Mononuclear cell (primary cell): ENCODE data around the gene CAPN9. TPM values are rescaled to one million over a fixed set of nuclear protein-coding genes. Genes with fewer than 3 reads are reported as not detected.
"Not testable (repeated sequence)": the region's sequence is repeated elsewhere in the genome, so short reads cannot be mapped to it uniquely, and the experiment has no call there.

Experiments used
- H3K27me3 ChIP-seq: 2 replicates; pipeline ENCODE4 v1.6.0; 2011; ENCODE audit warnings: low read length, control low read depth; ENCODE audit not compliant: insufficient read depth
- H3K4me1 ChIP-seq: 2 replicates; pipeline ENCODE4 v1.5.1; 2011; ENCODE audit warnings: mild to moderate bottlenecking, low read length, control low read depth; ENCODE audit not compliant: insufficient read depth
- H3K4me3 ChIP-seq: 2 replicates; pipeline ENCODE4 v1.5.1; 2011; ENCODE audit warnings: mild to moderate bottlenecking, low read length, moderate library complexity
- H3K9me3 ChIP-seq: 2 replicates; pipeline ENCODE4 v1.5.1; 2011; ENCODE audit warnings: low read depth, mild to moderate bottlenecking, control low read depth, low read length
- total RNA-seq: library from RNA; depleted of rRNA; stranded (reverse); fragments of >200 nt; gene quantifications from one replicate; pipeline ENCODE4 v1.2.3, GENCODE V29; 2012

Gene CAPN9, protein sequence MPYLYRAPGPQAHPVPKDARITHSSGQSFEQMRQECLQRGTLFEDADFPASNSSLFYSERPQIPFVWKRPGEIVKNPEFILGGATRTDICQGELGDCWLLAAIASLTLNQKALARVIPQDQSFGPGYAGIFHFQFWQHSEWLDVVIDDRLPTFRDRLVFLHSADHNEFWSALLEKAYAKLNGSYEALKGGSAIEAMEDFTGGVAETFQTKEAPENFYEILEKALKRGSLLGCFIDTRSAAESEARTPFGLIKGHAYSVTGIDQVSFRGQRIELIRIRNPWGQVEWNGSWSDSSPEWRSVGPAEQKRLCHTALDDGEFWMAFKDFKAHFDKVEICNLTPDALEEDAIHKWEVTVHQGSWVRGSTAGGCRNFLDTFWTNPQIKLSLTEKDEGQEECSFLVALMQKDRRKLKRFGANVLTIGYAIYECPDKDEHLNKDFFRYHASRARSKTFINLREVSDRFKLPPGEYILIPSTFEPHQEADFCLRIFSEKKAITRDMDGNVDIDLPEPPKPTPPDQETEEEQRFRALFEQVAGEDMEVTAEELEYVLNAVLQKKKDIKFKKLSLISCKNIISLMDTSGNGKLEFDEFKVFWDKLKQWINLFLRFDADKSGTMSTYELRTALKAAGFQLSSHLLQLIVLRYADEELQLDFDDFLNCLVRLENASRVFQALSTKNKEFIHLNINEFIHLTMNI
- not detected for total RNA-seq

DNA sequence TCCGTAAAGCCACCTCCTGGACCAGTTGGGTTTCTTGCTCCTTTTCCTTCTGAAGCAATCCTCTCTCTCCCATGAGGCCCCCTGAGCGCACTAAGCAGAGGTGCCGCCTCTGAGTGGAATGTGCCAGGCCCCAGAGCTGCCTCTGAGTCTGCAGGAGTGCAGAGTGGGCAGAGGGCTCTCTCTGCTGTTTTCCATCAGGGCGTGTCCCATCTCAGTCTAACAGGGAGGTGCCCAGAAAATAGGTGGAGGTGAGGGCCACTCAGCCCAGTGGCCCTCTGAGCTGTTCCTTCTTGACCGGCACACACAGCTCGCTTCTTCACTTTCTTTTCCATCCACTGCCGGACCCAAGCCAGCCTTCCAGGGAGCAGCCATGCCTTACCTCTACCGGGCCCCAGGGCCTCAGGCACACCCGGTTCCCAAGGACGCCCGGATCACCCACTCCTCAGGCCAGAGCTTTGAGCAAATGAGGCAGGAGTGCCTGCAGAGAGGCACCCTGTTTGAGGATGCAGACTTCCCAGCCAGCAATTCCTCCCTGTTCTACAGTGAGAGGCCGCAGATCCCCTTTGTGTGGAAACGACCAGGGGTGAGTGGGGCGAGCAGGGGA is at the start of gene CAPN9:
Gene CAPN9, plus strand, starts transcription at position 262 of the 604 bp plus-strand sequence. Its CDS starts 109 bp downstream, at position 371.
- no peaks in the 10 kb centered on the region for H3K9me3 ChIP-seq
- no peak within 1 kb of the TSS for H3K4me3 ChIP-seq
- H3K4me1 ChIP-seq, result no peaks in the 10 kb centered on the region
- H3K27me3 ChIP-seq, result no peaks in the 10 kb centered on the region

GRCh38 chr1:230698130-230698529 is 49.1 kb upstream of the CAPN9 start:
- Histone ChIP-seq H3K27me3 (no peaks in the 10 kb centered on the region), H3K4me3 (no peak overlapping the region), H3K4me1 (no peaks in the 10 kb centered on the region), H3K9me3 (no peaks in the 10 kb centered on the region)

DNA sequence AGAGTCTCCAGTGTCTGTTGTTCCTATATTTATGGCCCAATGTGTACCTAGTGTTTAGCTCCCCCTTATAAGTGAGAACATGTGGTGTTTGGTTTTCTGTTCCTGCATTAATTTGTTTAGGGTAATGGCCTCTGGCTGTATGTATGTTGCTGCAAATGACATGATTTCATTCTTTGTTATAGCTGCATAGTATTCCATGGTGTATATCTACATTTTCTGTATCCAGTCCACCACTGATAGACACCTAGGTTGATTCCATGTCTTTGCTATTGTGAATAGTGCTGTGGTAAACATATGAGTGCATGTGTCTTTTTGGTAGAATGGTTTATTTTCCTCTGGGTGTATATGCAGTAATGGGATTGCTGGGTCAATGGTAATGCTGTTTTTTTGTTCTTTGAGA is 48.2 kb upstream of the CAPN9 start:
- H3K9me3 ChIP-seq, H3K4me3 ChIP-seq, H3K4me1 ChIP-seq, H3K27me3 ChIP-seq: not testable (repeated sequence)

DNA sequence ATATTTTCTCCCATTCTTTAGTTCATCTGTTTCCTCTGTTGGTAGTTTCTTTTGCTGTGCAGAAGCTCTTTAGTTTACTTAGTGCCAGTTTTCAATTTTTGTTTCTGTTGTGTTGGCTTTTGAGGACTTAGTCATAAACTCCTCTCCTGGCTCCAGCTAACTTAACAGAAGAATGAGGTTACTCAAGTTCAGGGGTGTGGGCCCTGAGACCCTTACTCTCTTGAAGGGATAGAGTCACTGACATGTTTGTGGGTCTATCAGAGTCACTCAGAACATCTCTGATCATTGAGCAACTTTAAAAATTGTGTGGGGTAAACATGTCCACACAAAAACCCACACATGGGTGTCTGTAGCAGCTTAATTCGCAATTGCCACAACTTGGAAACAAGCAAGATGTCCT is 47.5 kb upstream of the CAPN9 start:
- no peaks in the 10 kb centered on the region for H3K9me3 ChIP-seq
- H3K4me3 ChIP-seq, result no peak overlapping the region

GRCh38 chr1:230700132-230700531 is 47.1 kb upstream of the CAPN9 start:
- H3K4me3 ChIP-seq, result no peak overlapping the region
- H3K27me3 ChIP-seq, result no peaks in the 10 kb centered on the region
- no peaks in the 10 kb centered on the region for H3K9me3 ChIP-seq
- no peaks in the 10 kb centered on the region for H3K4me1 ChIP-seq

More for the DNA sequence above, 47.5 kb upstream of the CAPN9 start:
- H3K4me1 ChIP-seq, result no peaks in the 10 kb centered on the region
- H3K27me3 ChIP-seq, result no peaks in the 10 kb centered on the region

GRCh38 chr1:230701434-230701833 is 45.8 kb upstream of the CAPN9 start:
- no peaks in the 10 kb centered on the region for H3K9me3 ChIP-seq

GRCh38 chr1:230701895-230702768 is 45.1 kb upstream of the CAPN9 start:
- Histone ChIP-seq H3K4me1 (no peaks in the 10 kb centered on the region), H3K27me3 (no peaks in the 10 kb centered on the region), H3K4me3 (no peak overlapping the region), H3K9me3 (no peaks in the 10 kb centered on the region)

More at GRCh38 chr1:230701434-230701833, 45.8 kb upstream of the CAPN9 start:
- no peaks in the 10 kb centered on the region for H3K27me3 ChIP-seq
- no peak overlapping the region for H3K4me3 ChIP-seq
- H3K4me1 ChIP-seq, result no peaks in the 10 kb centered on the region

- no peak overlapping the region for H3K4me3 ChIP-seq
- H3K27me3 ChIP-seq, result no peaks in the 10 kb centered on the region
- no peaks in the 10 kb centered on the region for H3K4me1 ChIP-seq
- H3K9me3 ChIP-seq, result no peaks in the 10 kb centered on the region
Observed at GRCh38 chr1:230702934-230703678, 44.1 kb upstream of the CAPN9 start.

DNA sequence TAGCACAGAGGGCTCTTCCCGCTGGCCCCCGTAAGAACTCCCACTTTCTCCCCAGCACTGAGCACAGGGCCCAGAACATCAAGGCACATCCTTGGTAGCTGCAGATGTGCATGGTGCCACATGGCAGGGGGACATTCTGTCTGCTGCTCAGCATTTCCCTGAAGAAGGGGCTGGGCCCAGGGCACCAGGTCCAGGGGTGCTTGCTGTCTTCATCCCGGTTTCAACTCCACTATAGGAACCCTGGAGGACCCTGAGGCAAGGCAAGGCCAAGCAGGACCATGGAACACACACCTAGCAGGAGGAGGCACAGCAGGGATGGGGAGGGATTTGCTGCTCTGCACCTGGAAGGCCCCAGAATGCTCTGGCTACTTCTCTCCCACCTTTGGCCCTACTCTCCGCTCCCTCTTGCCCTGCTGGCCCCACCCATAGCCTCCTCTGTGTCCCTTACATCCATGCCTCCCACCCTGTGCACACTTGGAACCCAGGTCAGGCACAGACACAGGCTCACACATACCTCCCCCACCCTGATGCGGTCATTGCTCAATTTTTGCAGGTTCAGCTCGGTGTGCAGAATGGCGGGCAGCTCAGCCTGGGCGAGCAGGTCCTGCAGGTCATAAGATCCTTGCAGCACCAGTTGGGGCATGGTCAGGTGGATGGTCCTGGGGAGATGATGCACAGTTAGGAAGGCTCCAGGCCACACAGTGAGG is 43.4 kb upstream of the CAPN9 start:
- Histone ChIP-seq H3K4me3 (no peak overlapping the region), H3K27me3 (no peaks in the 10 kb centered on the region), H3K4me1 (no peaks in the 10 kb centered on the region), H3K9me3 (no peaks in the 10 kb centered on the region)

- H3K4me3 ChIP-seq, result no peak overlapping the region
- H3K27me3 ChIP-seq, result no peaks in the 10 kb centered on the region
- H3K9me3 ChIP-seq, result no peaks in the 10 kb centered on the region
- no peaks in the 10 kb centered on the region for H3K4me1 ChIP-seq
Observed at GRCh38 chr1:230704830-230705229, 42.4 kb upstream of the CAPN9 start.

- no peaks in the 10 kb centered on the region for H3K9me3 ChIP-seq
- H3K27me3 ChIP-seq, result no peaks in the 10 kb centered on the region
- H3K4me3 ChIP-seq, result no peak overlapping the region
- no peaks in the 10 kb centered on the region for H3K4me1 ChIP-seq
Observed at GRCh38 chr1:230705289-230706019, 41.7 kb upstream of the CAPN9 start.

- Histone ChIP-seq H3K27me3 (no peaks in the 10 kb centered on the region), H3K4me1 (no peaks in the 10 kb centered on the region), H3K4me3 (no peak overlapping the region), H3K9me3 (no peaks in the 10 kb centered on the region)
Observed at GRCh38 chr1:230706020-230706699, 41.0 kb upstream of the CAPN9 start.
